Neural progenitor cell (in vitro differentiated cells): ENCODE data around the gene AP1G1. TPM values are rescaled to one million over a fixed set of nuclear protein-coding genes. Genes with fewer than 3 reads are reported as not detected.

ENCODE experiments used
- DNase-seq: peaks from one replicate; pipeline ENCODE4 v3.0.0-alpha.2; 2016; ENCODE audit warnings: low spot score
- H2AFZ ChIP-seq: fragments of 200-600 bp; sonication (generic); replicated peaks from 2 replicates; pipeline ENCODE4 v1.6.1; 2016; ENCODE audit warnings: antibody characterized with exemption
- H3F3A ChIP-seq: fragments of 200-600 bp; sonication (generic); 2 replicates; pipeline ENCODE4 v1.6.1; 2016; ENCODE audit warnings: antibody characterized with exemption, low read depth
- H3K27ac ChIP-seq: fragments of 200-600 bp; sonication (generic); 2 replicates; pipeline ENCODE4 v1.5.1; 2016; ENCODE audit warnings: mild to moderate bottlenecking
- H3K27me3 ChIP-seq: fragments of 200-600 bp; sonication (generic); 2 replicates; pipeline ENCODE4 v1.6.1; 2016; ENCODE audit warnings: mild to moderate bottlenecking, moderate library complexity
- H3K36me3 ChIP-seq: fragments of 200-600 bp; sonication (generic); 2 replicates; pipeline ENCODE4 v1.5.1; 2016
- H3K4me1 ChIP-seq: fragments of 200-600 bp; sonication (generic); 2 replicates; pipeline ENCODE4 v1.6.1; 2016; ENCODE audit warnings: mixed run types
- H3K4me2 ChIP-seq: fragments of 200-600 bp; sonication (generic); 2 replicates; pipeline ENCODE4 v1.6.1; 2016
- H3K4me3 ChIP-seq: fragments of 200-600 bp; sonication (generic); 2 replicates; pipeline ENCODE4 v1.5.1; 2016
- H3K79me2 ChIP-seq: fragments of 200-600 bp; sonication (generic); 2 replicates; pipeline ENCODE4 v1.6.1; 2016; ENCODE audit warnings: low read depth
- H3K9ac ChIP-seq: fragments of 200-600 bp; sonication (generic); 2 replicates; pipeline ENCODE4 v1.6.1; 2016
- H3K9me3 ChIP-seq: fragments of 200-600 bp; sonication (generic); 2 replicates; pipeline ENCODE4 v1.5.1; 2016; ENCODE audit warnings: low read depth
- H4K20me1 ChIP-seq: fragments of 200-600 bp; sonication (generic); 2 replicates; pipeline ENCODE4 v1.6.1; 2016; ENCODE audit warnings: low read depth
- H3K27ac Mint-ChIP-seq: 3 replicates; pipeline ENCODE4 v1.8.0; 2021; ENCODE audit warnings: mixed read lengths
- H3K27me3 Mint-ChIP-seq: 2 replicates; pipeline ENCODE4 v1.8.0; 2022; ENCODE audit warnings: low read depth, mild to moderate bottlenecking, inconsistent platforms, moderate library complexity, mixed read lengths; ENCODE audit not compliant: insufficient read depth
- H3K36me3 Mint-ChIP-seq: 3 replicates; pipeline ENCODE4 v1.8.0; 2021; ENCODE audit warnings: mixed read lengths
- H3K4me1 Mint-ChIP-seq: 3 replicates; pipeline ENCODE4 v1.8.0; 2021; ENCODE audit warnings: mixed read lengths
- H3K4me3 Mint-ChIP-seq: 3 replicates; pipeline ENCODE4 v1.8.0; 2021; ENCODE audit warnings: mild to moderate bottlenecking, moderate library complexity, mixed read lengths
- H3K9me3 Mint-ChIP-seq: 3 replicates; pipeline ENCODE4 v1.8.0; 2020; ENCODE audit warnings: mixed read lengths
- EZH2 ChIP-seq: fragments of 200-600 bp; sonication (generic); IDR thresholded peaks from 2 replicates; pipeline ENCODE4 v1.6.1; 2017; ENCODE audit warnings: antibody characterized with exemption, mild to moderate bottlenecking, moderate library complexity
- EZH2phosphoT487 ChIP-seq: fragments of 200-600 bp; sonication (generic); IDR thresholded peaks from 2 replicates; pipeline ENCODE4 v1.6.1; 2017; ENCODE audit warnings: antibody characterized with exemption
- total RNA-seq: library from RNA; depleted of rRNA; stranded (reverse); fragments of >200 nt; gene quantifications from 2 replicates; pipeline ENCODE4 v1.2.3, GENCODE V29; 2015; ENCODE audit warnings: low replicate concordance
- TF ChIP-seq, protein P1 (sequence below): fragments of 200-600 bp; sonication (generic); IDR thresholded peaks from 2 replicates; pipeline ENCODE4 v1.5.1; 2017; ENCODE audit warnings: antibody characterized with exemption, mild to moderate bottlenecking

Gene AP1G1
- total RNA-seq, 1 donor from 2014 or later: 72.6 TPM

DNA sequence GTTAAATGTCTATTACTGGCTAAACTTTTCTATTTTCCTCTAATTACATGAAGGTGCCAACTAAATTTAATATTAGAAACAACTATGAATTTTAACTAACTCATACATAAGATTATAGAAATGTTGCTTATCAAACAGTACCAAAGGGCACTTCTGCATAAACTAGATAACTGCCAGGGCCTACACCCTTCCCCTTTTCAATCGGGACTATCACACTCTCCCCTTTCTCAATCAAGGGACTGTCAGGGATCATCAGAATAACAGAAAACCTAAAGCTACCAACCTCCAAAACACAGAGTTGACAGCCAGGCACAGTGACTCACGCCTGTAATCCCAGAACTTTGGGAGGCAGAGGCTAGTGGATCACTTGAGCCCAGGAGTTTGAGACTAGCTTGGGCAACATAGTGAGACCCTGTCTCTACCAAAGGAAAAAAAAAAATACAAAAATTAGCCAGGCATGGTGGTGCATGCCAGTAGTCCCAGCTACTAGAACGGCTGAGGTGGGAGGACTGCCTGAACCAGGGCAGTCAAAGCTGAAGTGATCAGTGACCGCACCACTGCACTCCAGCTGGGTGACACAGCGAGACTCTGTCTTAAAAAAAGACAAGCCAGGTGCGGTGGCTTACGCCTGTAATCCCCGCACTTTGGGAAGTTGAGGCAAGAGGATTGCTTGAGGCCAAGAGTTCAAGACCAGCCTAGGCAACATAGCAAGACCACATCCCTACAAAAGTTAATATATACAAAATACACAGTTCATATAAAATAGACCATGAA is 80.9 kb downstream of the AP1G1 start:
- Mint-ChIP-seq H3K9me3 (no peaks in the 10 kb centered on the region), H3K27ac (no peak overlapping the region), H3K36me3 (peaks cover 24% of the 10 kb centered on the region), H3K4me3 (no peak overlapping the region), H3K4me1 (peaks cover 16% of the 10 kb centered on the region), H3K27me3 (peaks cover 6% of the 10 kb centered on the region)
- Histone ChIP-seq H3K4me3 (no peak overlapping the region), H3K27ac (no peak overlapping the region), H3K27me3 (peaks cover 23% of the 10 kb centered on the region), H2AFZ (no peak overlapping the region), H3K9me3 (no peaks in the 10 kb centered on the region), H3K36me3 (no peaks in the 10 kb centered on the region), H4K20me1 (peaks cover under 1% of the 10 kb centered on the region), H3K9ac (no peak overlapping the region), H3K4me2 (no peak overlapping the region), H3F3A (peaks cover 45% of the 10 kb centered on the region), H3K79me2 (peaks cover 2% of the 10 kb centered on the region), H3K4me1 (peaks cover 28% of the 10 kb centered on the region)
- TF ChIP-seq EZH2 (no peak), EZH2phosphoT487 (no peak)
- TF ChIP-seq, protein P1, sequence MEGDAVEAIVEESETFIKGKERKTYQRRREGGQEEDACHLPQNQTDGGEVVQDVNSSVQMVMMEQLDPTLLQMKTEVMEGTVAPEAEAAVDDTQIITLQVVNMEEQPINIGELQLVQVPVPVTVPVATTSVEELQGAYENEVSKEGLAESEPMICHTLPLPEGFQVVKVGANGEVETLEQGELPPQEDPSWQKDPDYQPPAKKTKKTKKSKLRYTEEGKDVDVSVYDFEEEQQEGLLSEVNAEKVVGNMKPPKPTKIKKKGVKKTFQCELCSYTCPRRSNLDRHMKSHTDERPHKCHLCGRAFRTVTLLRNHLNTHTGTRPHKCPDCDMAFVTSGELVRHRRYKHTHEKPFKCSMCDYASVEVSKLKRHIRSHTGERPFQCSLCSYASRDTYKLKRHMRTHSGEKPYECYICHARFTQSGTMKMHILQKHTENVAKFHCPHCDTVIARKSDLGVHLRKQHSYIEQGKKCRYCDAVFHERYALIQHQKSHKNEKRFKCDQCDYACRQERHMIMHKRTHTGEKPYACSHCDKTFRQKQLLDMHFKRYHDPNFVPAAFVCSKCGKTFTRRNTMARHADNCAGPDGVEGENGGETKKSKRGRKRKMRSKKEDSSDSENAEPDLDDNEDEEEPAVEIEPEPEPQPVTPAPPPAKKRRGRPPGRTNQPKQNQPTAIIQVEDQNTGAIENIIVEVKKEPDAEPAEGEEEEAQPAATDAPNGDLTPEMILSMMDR: no peak
- no peak for DNase-seq

DNA sequence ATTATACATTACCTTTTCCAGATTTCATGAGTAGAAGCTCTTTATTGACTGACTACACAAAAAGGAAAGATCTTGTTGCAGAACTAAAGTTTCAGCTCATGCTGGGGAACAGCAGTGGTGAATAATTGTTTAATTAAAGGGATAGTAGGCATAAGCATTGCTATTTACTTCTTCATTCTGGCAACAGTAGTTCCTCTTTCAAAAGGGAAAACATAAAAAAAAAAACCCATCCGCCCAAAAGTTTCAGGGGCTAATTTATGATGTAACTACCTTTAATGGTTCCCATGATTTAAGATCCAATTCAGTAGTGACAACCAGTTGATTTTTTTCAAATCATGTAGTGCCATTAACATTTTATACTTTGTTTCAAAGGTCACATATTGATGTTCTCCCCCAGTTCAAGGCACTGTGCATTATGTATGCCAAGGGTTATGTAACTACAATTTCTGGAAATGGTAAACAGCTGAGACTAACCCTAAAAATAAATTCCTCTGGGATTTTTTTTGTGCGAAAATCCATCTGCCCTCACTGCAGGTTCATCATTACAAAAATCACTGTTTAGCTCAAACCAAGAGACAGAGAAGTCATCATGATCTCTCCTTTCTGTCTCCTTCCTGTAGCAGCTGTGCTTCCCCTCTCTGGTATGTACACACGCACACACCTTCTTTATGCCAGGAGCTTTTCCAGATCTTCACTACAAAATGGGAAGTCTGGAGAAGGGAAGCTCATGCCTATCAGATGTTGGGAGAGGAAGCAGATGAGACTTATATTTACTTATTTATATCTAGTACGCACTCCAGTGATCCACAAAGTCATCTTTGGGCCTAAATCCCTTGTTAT is 81.9 kb downstream of the AP1G1 start:
- Histone ChIP-seq H3K9me3 (no peaks in the 10 kb centered on the region), H4K20me1 (peaks cover 11% of the 10 kb centered on the region), H3K4me2 (no peak overlapping the region), H3K79me2 (peaks cover 12% of the 10 kb centered on the region), H3F3A (peaks cover 55% of the 10 kb centered on the region), H3K4me3 (no peak overlapping the region), H3K27ac (no peak overlapping the region), H2AFZ (no peak overlapping the region), H3K27me3 (peaks cover 23% of the 10 kb centered on the region), H3K4me1 (peaks cover 38% of the 10 kb centered on the region), H3K36me3 (no peaks in the 10 kb centered on the region), H3K9ac (no peak overlapping the region)
- peaks cover 6% of the 10 kb centered on the region for H3K27me3 Mint-ChIP-seq
- H3K4me3 Mint-ChIP-seq: no peak overlapping the region
- TF ChIP-seq EZH2 (no peak), EZH2phosphoT487 (no peak)
- TF ChIP-seq, protein P1: no peak
- peaks cover 16% of the 10 kb centered on the region for H3K36me3 Mint-ChIP-seq
- H3K27ac Mint-ChIP-seq: no peak overlapping the region
- H3K4me1 Mint-ChIP-seq: peaks cover 25% of the 10 kb centered on the region
- H3K9me3 Mint-ChIP-seq: no peaks in the 10 kb centered on the region
- no peak for DNase-seq

DNA sequence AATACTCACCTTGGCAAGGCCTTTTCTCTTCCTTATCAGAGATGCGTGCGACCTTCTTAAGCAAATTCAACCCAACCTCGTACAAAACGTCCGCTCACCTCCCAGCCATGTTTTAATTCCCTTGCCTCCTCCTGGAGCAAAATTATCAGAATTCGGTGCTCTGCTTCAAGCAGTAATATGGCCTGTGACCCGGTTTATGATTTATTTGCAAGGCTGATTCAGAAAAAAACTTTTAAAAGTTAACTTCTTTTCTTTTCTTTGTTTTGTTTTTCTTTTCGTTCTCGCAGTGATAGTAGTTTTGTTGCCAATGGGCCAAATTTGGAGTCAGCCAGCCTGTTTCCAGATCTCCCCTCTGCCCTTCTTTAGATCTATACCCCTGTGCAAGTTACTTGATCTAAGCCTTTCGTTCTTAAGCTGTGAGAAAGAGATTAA is 84.3 kb downstream of the AP1G1 start, which contains the start of gene PHLPP2:
Gene PHLPP2, minus strand, starts transcription at position 382 of the 432 bp plus-strand sequence. CDS start 9,906 bp downstream, outside the sequence.
- peak within 1 kb of the TSS; percentile 93 for H2AFZ ChIP-seq
- H3K9me3 ChIP-seq: no peaks in the 10 kb centered on the region
- peaks cover 34% of the 10 kb centered on the region for H3K79me2 ChIP-seq
- DNase-seq: no peak
- Mint-ChIP-seq H3K4me1 (peaks cover 22% of the 10 kb centered on the region), H3K27me3 (peaks cover 6% of the 10 kb centered on the region), H3K36me3 (peaks cover 7% of the 10 kb centered on the region), H3K4me3 (peak within 1 kb of the TSS; percentile 90), H3K27ac (no peak within 1 kb of the TSS), H3K9me3 (no peaks in the 10 kb centered on the region)
- H3K27ac ChIP-seq: peak within 1 kb of the TSS; percentile 87
- peak within 1 kb of the TSS; percentile 94 for H3K4me3 ChIP-seq
- H4K20me1 ChIP-seq: peaks cover 29% of the 10 kb centered on the region
- TF ChIP-seq EZH2phosphoT487 (no peak), EZH2 (peak; percentile 34)
- H3F3A ChIP-seq: peaks cover 49% of the 10 kb centered on the region
- H3K9ac ChIP-seq: peak within 1 kb of the TSS; percentile 73
- peak within 1 kb of the TSS; percentile 97 for H3K4me2 ChIP-seq
- H3K4me1 ChIP-seq: peaks cover 28% of the 10 kb centered on the region
- peaks cover 23% of the 10 kb centered on the region for H3K27me3 ChIP-seq
- H3K36me3 ChIP-seq: no peaks in the 10 kb centered on the region
